OCI-LY7 (cell line): ENCODE measurements around the gene RARS2.

Experiments
- EZH2phosphoT487 ChIP-seq: fragments of 200-600 bp; sonication (generic); IDR thresholded peaks from 2 replicates; pipeline ENCODE4 v1.6.1; 2018; ENCODE audit warnings: low read depth, borderline replicate concordance, mild to moderate bottlenecking, mixed run types, antibody characterized with exemption, low read length, moderate library complexity, mixed read lengths
- TF ChIP-seq, protein P1 (sequence below): fragments of 200-600 bp; sonication (generic); conservative IDR thresholded peaks from 2 replicates; pipeline ENCODE4 v1.5.1; 2014; ENCODE audit warnings: mild to moderate bottlenecking, antibody characterized with exemption, low read length, moderate library complexity, mixed read lengths

DNA sequence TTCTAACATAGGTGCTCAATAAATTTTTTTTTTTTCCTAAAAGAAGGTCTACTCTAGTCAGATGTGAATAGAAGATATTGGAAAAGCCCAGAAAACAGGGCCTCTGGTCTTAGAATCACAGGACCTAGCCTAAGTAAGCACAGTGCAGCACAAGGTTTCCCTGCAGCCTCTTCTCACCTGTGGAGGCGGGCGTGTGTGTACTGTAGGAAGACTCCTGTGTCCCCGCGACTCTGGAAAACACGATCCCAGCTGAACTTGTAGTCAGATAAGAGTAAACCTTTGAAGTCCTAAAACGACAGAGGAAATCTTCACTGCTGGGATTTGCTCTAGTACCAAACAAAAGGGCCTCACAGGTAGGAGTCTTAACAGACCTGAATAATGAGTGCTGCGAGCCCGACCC lies 71.3 kb downstream of the RARS2 start:
- TF ChIP-seq, protein P1, sequence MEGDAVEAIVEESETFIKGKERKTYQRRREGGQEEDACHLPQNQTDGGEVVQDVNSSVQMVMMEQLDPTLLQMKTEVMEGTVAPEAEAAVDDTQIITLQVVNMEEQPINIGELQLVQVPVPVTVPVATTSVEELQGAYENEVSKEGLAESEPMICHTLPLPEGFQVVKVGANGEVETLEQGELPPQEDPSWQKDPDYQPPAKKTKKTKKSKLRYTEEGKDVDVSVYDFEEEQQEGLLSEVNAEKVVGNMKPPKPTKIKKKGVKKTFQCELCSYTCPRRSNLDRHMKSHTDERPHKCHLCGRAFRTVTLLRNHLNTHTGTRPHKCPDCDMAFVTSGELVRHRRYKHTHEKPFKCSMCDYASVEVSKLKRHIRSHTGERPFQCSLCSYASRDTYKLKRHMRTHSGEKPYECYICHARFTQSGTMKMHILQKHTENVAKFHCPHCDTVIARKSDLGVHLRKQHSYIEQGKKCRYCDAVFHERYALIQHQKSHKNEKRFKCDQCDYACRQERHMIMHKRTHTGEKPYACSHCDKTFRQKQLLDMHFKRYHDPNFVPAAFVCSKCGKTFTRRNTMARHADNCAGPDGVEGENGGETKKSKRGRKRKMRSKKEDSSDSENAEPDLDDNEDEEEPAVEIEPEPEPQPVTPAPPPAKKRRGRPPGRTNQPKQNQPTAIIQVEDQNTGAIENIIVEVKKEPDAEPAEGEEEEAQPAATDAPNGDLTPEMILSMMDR = no peak
- TF ChIP-seq EZH2phosphoT487 = no peak
